ENCODE measurements around the gene UMODL1.

The UMODL1 gene

GRCh38 chr21:42071146-42071737 is at the start of gene UMODL1:
TSS of gene UMODL1 (plus strand) at chr21:42071317. CDS start at chr21:42071317, 0 bp downstream.
- no peak for FAIRE-seq

- no peak for FAIRE-seq
Measured at GRCh38 chr21:42021371-42022090, 49.6 kb upstream of the UMODL1 start.

GRCh38 chr21:42022091-42022430 is 49.1 kb upstream of the UMODL1 start:
- no peak for FAIRE-seq

GRCh38 chr21:42022906-42023305 is 48.2 kb upstream of the UMODL1 start:
- no peak for FAIRE-seq

GRCh38 chr21:42025376-42026081 is 45.6 kb upstream of the UMODL1 start:
- peak; percentile 33 for FAIRE-seq

- no peak for FAIRE-seq
Measured at GRCh38 chr21:42026082-42026435, 45.1 kb upstream of the UMODL1 start.

- FAIRE-seq, result no peak
Measured at GRCh38 chr21:42027085-42027821, 43.9 kb upstream of the UMODL1 start.

GRCh38 chr21:42027822-42028765 is 43.0 kb upstream of the UMODL1 start:
- peak; percentile 80 for FAIRE-seq

GRCh38 chr21:42028766-42029425 is 42.2 kb upstream of the UMODL1 start:
- no peak for FAIRE-seq

- no peak for FAIRE-seq
Measured at GRCh38 chr21:42030311-42030710, 40.8 kb upstream of the UMODL1 start.

- FAIRE-seq, result no peak
Measured at GRCh38 chr21:42031241-42031640, 39.9 kb upstream of the UMODL1 start.

- no peak for FAIRE-seq
Measured at GRCh38 chr21:42031816-42032215, 39.3 kb upstream of the UMODL1 start.

GRCh38 chr21:42032266-42032665 is 38.9 kb upstream of the UMODL1 start:
- no peak for FAIRE-seq

- no peak for FAIRE-seq
Measured at GRCh38 chr21:42032968-42033367, 38.1 kb upstream of the UMODL1 start.

- no peak for FAIRE-seq
Measured at GRCh38 chr21:42036313-42036712, 34.8 kb upstream of the UMODL1 start.

GRCh38 chr21:42037516-42037915 is 33.6 kb upstream of the UMODL1 start:
- FAIRE-seq, result no peak

- no peak for FAIRE-seq
Measured at GRCh38 chr21:42037943-42038342, 33.2 kb upstream of the UMODL1 start.

- no peak for FAIRE-seq
Measured at GRCh38 chr21:42038393-42038792, 32.7 kb upstream of the UMODL1 start.

- no peak for FAIRE-seq
Measured at GRCh38 chr21:42038826-42039425, 32.2 kb upstream of the UMODL1 start.

GRCh38 chr21:42039470-42039901 is 31.6 kb upstream of the UMODL1 start:
- FAIRE-seq, result no peak

GRCh38 chr21:42039911-42040351 is 31.2 kb upstream of the UMODL1 start:
- no peak for FAIRE-seq

All from endometrium (tissue), 2 donors.